Tibial nerve (tissue), 4 donors: ENCODE results near the gene RTKN. TPM values are rescaled to one million over a fixed set of nuclear protein-coding genes. Genes with fewer than 3 reads are reported as not detected.
"Not testable (repeated sequence)": the region's sequence is repeated elsewhere in the genome, so short reads cannot be mapped to it uniquely, and the experiment has no call there.

Experiments
- DNase-seq, 2 donors: peaks; one replicate each; pipeline ENCODE4 v3.0.0-alpha.2; 2019; ENCODE audit warnings: low spot score in 2 of 2
- H3K27ac ChIP-seq, 4 donors: fragments of 200-600 bp; sonication (generic) in 3 of 4; one replicate each; pipeline ENCODE4 v1.5.1; 2017 to 2019; ENCODE audit warnings: mild to moderate bottlenecking in 1 of 4
- H3K27me3 ChIP-seq, 2 donors: fragments of 200-600 bp; sonication (generic) in 1 of 2; one replicate each; pipeline versions ENCODE4 v1.5.1 to v1.6.0; 2017 to 2019
- H3K36me3 ChIP-seq, 3 donors: fragments of 200-600 bp; sonication (generic); one replicate each; pipeline ENCODE4 v1.5.1; 2018 to 2019
- H3K4me1 ChIP-seq, 4 donors: fragments of 200-600 bp; sonication (generic) in 3 of 4; one replicate each; pipeline ENCODE4 v1.5.1; 2017 to 2019
- H3K4me3 ChIP-seq, 4 donors: fragments of 200-600 bp; sonication (generic) in 3 of 4; one replicate each; pipeline ENCODE4 v1.5.1; 2017 to 2019; ENCODE audit warnings: mild to moderate bottlenecking in 1 of 4, moderate library complexity in 1 of 4
- H3K9me3 ChIP-seq, 4 donors: fragments of 200-600 bp; sonication (generic) in 3 of 4; one replicate each; pipeline ENCODE4 v1.5.1; 2017 to 2019
- CTCF ChIP-seq, 5 experiments: fragments of 200-600 bp in 3 of 5; fragments of 450-650 bp in 2 of 5; sonication (generic) in 3 of 5; IDR thresholded peaks; one replicate each; pipeline ENCODE4 v1.5.1; 2016 to 2019; ENCODE audit warnings: antibody characterized with exemption in 5 of 5, mild to moderate bottlenecking in 3 of 5, moderate library complexity in 2 of 5
- EP300 ChIP-seq, 2 donors: sonication (generic); formaldehyde crosslinking; IDR thresholded peaks; one replicate each; pipeline ENCODE4 v1.6.1; 2017; ENCODE audit warnings: antibody characterized with exemption in 2 of 2, mild to moderate bottlenecking in 1 of 2
- POLR2A ChIP-seq, 2 donors: fragments of 450-650 bp; IDR thresholded peaks; one replicate each; pipeline ENCODE4 v1.6.1; 2017; ENCODE audit warnings: antibody characterized with exemption in 2 of 2, mild to moderate bottlenecking in 2 of 2, moderate library complexity in 2 of 2
- WGBS, 2 donors: methylation state at CpG; one replicate each; pipeline ENCODE4 v1.1.5; 2018; 5-methylcytosine and 5-hydroxymethylcytosine counted together
- total RNA-seq, 4 donors: library from RNA; depleted of rRNA; stranded (reverse); fragments of >200 nt; gene quantifications; one replicate each; pipeline ENCODE4 v1.1.0, GENCODE V29; 2016

RTKN gene
- total RNA-seq, 4 donors from 2014 or later, result 83.4 to 93.1 (median 87.1) TPM

DNA sequence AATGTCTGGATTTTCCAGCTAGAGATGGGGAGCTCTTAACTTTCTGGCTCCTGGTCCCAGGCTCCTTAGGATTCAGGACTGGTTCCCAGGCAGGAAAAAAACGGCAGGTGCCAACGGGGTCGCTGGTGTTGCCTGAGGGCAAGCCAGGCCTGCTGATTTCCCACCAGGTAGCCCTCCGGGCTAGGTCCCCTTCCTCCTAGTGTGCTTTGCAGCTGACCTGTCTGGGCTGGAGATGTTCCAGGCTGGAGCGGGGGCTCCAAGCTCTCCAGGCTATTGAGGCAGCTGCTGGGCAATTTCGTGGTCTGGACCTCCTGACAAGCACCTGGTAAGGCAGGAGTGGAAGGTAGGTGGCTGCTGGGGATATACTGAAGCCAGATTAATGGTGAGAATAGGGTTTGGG is 32.7 kb upstream of the RTKN start:
- TF ChIP-seq CTCF (IDR thresholded peaks at IDR 0.05), result no peak
- TF ChIP-seq EP300 (IDR thresholded peaks at IDR 0.05), result no peak
- no peak for TF ChIP-seq POLR2A (IDR thresholded peaks at IDR 0.05)
- Histone ChIP-seq H3K36me3 (peaks cover 0 to 52% (median 0%) of the 10 kb centered on the region in 3 donors), H3K9me3 (no peaks in the 10 kb centered on the region), H3K4me3 (no peak overlapping the region), H3K4me1 (peaks cover 0 to 31% (median 15%) of the 10 kb centered on the region in 4 donors), H3K27me3 (no peaks in the 10 kb centered on the region), H3K27ac (no peak overlapping the region)
- no peak for DNase-seq
- 94 to 96% methylated on average over 6 of the region's 6 CpGs for WGBS, 2 donors

GRCh38 chr2:74472945-74473258 is 31.2 kb upstream of the RTKN start:
- Histone ChIP-seq H3K36me3 (peaks cover 0 to 39% (median 0%) of the 10 kb centered on the region in 3 donors), H3K9me3 (no peaks in the 10 kb centered on the region), H3K4me3 (peak overlapping the region; percentile 51 to 67 (median 60)), H3K27me3 (no peaks in the 10 kb centered on the region), H3K27ac (peak overlapping the region; percentile 68 to 89 (median 82)), H3K4me1 (peaks cover 0 to 31% (median 15%) of the 10 kb centered on the region in 4 donors)
- no peak for DNase-seq
- TF ChIP-seq POLR2A (IDR thresholded peaks at IDR 0.05) (no peak), CTCF (IDR thresholded peaks at IDR 0.05) (no peak), EP300 (IDR thresholded peaks at IDR 0.05) (no peak)
- WGBS, 2 donors, result 7 to 9% methylated on average over 7 of the region's 7 CpGs

DNA sequence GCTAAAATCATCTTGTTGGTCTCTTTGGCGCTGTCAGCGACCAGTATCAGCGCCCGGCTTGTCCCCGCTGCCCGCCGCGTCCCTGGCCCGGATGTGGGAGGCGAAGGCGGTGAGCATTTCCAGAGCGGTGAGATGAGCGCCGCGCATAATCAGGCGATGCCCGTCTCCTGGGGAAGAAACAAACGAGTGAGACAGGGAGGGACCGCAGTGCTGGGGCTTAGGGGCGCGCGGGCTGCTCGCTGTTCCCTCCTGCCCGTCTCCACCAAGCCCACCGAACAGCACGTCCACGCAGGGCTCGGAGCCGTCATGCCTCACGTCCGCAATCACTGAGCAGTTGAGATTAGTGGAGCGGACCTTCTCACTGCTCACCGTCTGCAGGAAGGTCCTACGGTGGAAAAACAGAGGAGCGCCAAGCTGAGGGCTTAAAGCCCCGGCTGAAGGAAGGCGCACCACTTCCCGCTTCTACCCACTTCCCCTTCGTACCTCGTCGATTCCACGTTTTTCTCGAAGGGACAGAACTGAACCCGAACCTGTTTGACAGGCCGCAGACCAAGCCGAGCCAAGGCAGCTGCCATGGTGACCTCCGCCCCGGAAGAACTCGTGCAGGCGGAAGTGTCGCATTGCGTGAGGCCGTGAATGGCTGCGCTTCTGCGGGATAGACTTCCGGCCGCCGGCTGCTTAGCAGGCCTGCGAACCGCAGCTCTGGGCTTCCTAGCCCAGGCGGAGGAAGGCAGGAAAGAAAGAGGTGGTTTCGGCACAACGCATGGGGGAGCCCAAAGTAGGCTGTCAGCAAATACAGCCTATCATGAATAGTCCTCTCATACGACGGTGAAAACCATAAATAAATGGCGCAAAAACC is 30.6 kb upstream of the RTKN start, which contains the start of gene MRPL53:
TSS of gene MRPL53 (minus strand) at position 595 of the 859 bp plus-strand sequence. CDS start at position 575, 20 bp downstream.
- WGBS, 2 donors, result 0% methylated on average over 58 to 65 of the region's 66 CpGs
- peaks cover 0 to 33% (median 0%) of the 10 kb centered on the region in 3 donors for H3K36me3 ChIP-seq
- no peaks in the 10 kb centered on the region for H3K9me3 ChIP-seq
- TF ChIP-seq POLR2A (IDR thresholded peaks at IDR 0.05), result peak; percentile 57 to 79
- peak; percentile 38 to 98 for TF ChIP-seq EP300 (IDR thresholded peaks at IDR 0.05)
- no peak for TF ChIP-seq CTCF (IDR thresholded peaks at IDR 0.05)
- H3K27me3 ChIP-seq, result no peaks in the 10 kb centered on the region
- H3K4me3 ChIP-seq, result peak within 1 kb of the TSS; percentile 51 to 67 (median 60)
- peak within 1 kb of the TSS; percentile 68 to 89 (median 82) for H3K27ac ChIP-seq
- H3K4me1 ChIP-seq, result peaks cover 0 to 27% (median 15%) of the 10 kb centered on the region in 4 donors
- DNase-seq, result peak; percentile 93 to 97

GRCh38 chr2:74471332-74472065 is 29.8 kb upstream of the RTKN start:
- Histone ChIP-seq H3K27ac (peak overlapping the region; percentile 68 to 89 (median 82)), H3K4me1 (peaks cover 0 to 24% (median 15%) of the 10 kb centered on the region in 4 donors), H3K9me3 (no peaks in the 10 kb centered on the region), H3K4me3 (peak overlapping the region; percentile 51 to 67 (median 60)), H3K36me3 (peaks cover 0 to 26% (median 0%) of the 10 kb centered on the region in 3 donors), H3K27me3 (no peaks in the 10 kb centered on the region)
- DNase-seq, result no peak
- 60 to 61% methylated on average over 16 of the region's 16 CpGs for WGBS, 2 donors
- TF ChIP-seq CTCF (IDR thresholded peaks at IDR 0.05), result no peak
- TF ChIP-seq EP300 (IDR thresholded peaks at IDR 0.05), result no peak
- no peak for TF ChIP-seq POLR2A (IDR thresholded peaks at IDR 0.05)

DNA sequence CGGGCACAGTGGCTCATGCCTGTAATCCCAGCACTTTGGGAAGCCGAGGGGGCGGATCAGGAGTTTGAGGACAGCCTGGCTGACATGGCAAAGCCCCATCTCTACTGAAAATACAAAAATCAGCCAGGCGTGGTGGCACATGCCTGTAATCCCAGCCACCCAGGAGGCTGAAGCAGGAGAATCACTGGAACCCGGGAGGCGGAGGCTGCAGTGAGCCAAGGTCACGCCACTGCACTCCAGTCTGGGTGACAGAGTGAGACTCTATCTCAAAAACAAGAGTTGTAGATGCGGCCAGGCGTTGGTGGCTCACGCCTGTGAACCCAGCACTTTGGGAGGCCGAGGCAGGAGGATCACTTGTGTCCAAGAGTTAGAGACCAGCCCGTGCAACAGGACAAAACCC is 29.0 kb upstream of the RTKN start:
- DNase-seq, result not testable (repeated sequence)

More for the DNA sequence above, 29.0 kb upstream of the RTKN start:
- H3K27me3 ChIP-seq, H3K27ac ChIP-seq, H3K9me3 ChIP-seq, H3K4me3 ChIP-seq: not testable (repeated sequence)
- WGBS, 2 donors, result 90% methylated on average over 12 of the region's 12 CpGs
- peaks cover 0 to 20% (median 0%) of the 10 kb centered on the region in 3 donors for H3K36me3 ChIP-seq
- peaks cover 0 to 32% (median 18%) of the 10 kb centered on the region in 4 donors for H3K4me1 ChIP-seq
